Loucy (cell line): Measurements from ENCODE around the gene APC2.
"Not testable (repeated sequence)": the region's sequence is repeated elsewhere in the genome, so short reads cannot be mapped to it uniquely, and the experiment has no call there.

ENCODE experiments used
- H2AFZ ChIP-seq: fragments of 200-600 bp; sonication (generic); 2 replicates; pipeline ENCODE4 v1.6.0; 2016; ENCODE audit warnings: antibody characterized with exemption, mild to moderate bottlenecking, low read length, moderate library complexity
- H3F3A ChIP-seq: fragments of 200-600 bp; 2 replicates; pipeline ENCODE4 v1.6.0; 2016; ENCODE audit warnings: antibody characterized with exemption, low read depth, mild to moderate bottlenecking
- H3K27me3 ChIP-seq: fragments of 200-600 bp; sonication (generic); 2 replicates; pipeline ENCODE4 v1.6.1; 2014; ENCODE audit warnings: low read length, mild to moderate bottlenecking; ENCODE audit not compliant: insufficient read depth, poor library complexity, severe bottlenecking
- H3K36me3 ChIP-seq: fragments of 200-600 bp; sonication (generic); 2 replicates; pipeline ENCODE4 v1.6.1; 2016; ENCODE audit warnings: low read length; ENCODE audit not compliant: insufficient read depth
- H3K4me1 ChIP-seq: fragments of 200-600 bp; sonication (generic); 2 replicates; pipeline ENCODE4 v1.5.1; 2014; ENCODE audit warnings: low read length, mild to moderate bottlenecking; ENCODE audit not compliant: insufficient read depth, poor library complexity, severe bottlenecking
- H3K4me2 ChIP-seq: fragments of 200-600 bp; sonication (generic); 2 replicates; pipeline ENCODE4 v1.6.0; 2014; ENCODE audit warnings: antibody characterized with exemption, low read length, low read depth, mild to moderate bottlenecking; ENCODE audit not compliant: poor library complexity, severe bottlenecking
- H3K4me3 ChIP-seq: fragments of 200-600 bp; sonication (generic); 2 replicates; pipeline ENCODE4 v1.5.1; 2014; ENCODE audit warnings: low read length, mild to moderate bottlenecking, mixed read lengths; ENCODE audit not compliant: poor library complexity, severe bottlenecking
- H3K79me2 ChIP-seq: fragments of 200-600 bp; sonication (generic); 2 replicates; pipeline ENCODE4 v1.6.1; 2014; ENCODE audit warnings: low read length; ENCODE audit not compliant: insufficient read depth
- H3K9ac ChIP-seq: fragments of 200-600 bp; sonication (generic); 2 replicates; pipeline ENCODE4 v1.6.0; 2014; ENCODE audit warnings: mild to moderate bottlenecking, low read depth, low read length, moderate library complexity; ENCODE audit not compliant: poor library complexity, severe bottlenecking
- H3K9me2 ChIP-seq: fragments of 200-600 bp; sonication (generic); replicated peaks from 2 replicates; pipeline ENCODE4 v1.6.1; 2016; ENCODE audit warnings: low read depth, low read length, mixed read lengths
- H3K9me3 ChIP-seq: fragments of 200-600 bp; sonication (generic); 2 replicates; pipeline ENCODE4 v1.6.1; 2014; ENCODE audit warnings: mild to moderate bottlenecking, antibody characterized with exemption, low read length, low read depth; ENCODE audit not compliant: insufficient read depth
- H4K20me1 ChIP-seq: fragments of 200-600 bp; sonication (generic); 2 replicates; pipeline ENCODE4 v1.6.0; 2014; ENCODE audit warnings: antibody characterized with exemption, low read length, mild to moderate bottlenecking; ENCODE audit not compliant: insufficient read depth, poor library complexity, severe bottlenecking
- CTCF ChIP-seq: fragments of 200-600 bp; sonication (generic); conservative IDR thresholded peaks from 2 replicates; pipeline ENCODE4 v1.5.1; 2014; ENCODE audit warnings: mild to moderate bottlenecking, antibody characterized with exemption, low read length
- EZH2phosphoT487 ChIP-seq: fragments of 200-600 bp; IDR thresholded peaks from 2 replicates; pipeline ENCODE4 v1.6.1; 2018; ENCODE audit warnings: antibody characterized with exemption, mild to moderate bottlenecking, moderate library complexity, borderline replicate concordance

The APC2 gene

GRCh38 chr19:1438933-1439354, 11.0 kb upstream of the APC2 start:
- no peaks in the 10 kb centered on the region for H3K9me3 ChIP-seq
- H4K20me1 ChIP-seq = peaks cover 44% of the 10 kb centered on the region
- H3K79me2 ChIP-seq = peaks cover 46% of the 10 kb centered on the region
- H3F3A ChIP-seq = peaks cover 2% of the 10 kb centered on the region; the same call in 1 of the 2 replicates
- H3K4me2 ChIP-seq = peak overlapping the region; percentile 99
- peaks cover 36% of the 10 kb centered on the region for H3K36me3 ChIP-seq
- no peak for TF ChIP-seq EZH2phosphoT487
- no peak for TF ChIP-seq CTCF
- peaks cover 21% of the 10 kb centered on the region for H3K4me1 ChIP-seq
- no peaks in the 10 kb centered on the region for H3K9me2 ChIP-seq
- H3K4me3 ChIP-seq = peak overlapping the region; percentile 100
- H3K9ac ChIP-seq = peak overlapping the region; percentile 97
- peaks cover 9% of the 10 kb centered on the region for H3K27me3 ChIP-seq
- no peak overlapping the region for H2AFZ ChIP-seq

GRCh38 chr19:1439525-1440417, 10.2 kb upstream of the APC2 start:
- not testable (repeated sequence) for H3F3A ChIP-seq, H2AFZ ChIP-seq, H3K27me3 ChIP-seq, H3K9me2 ChIP-seq, H3K9me3 ChIP-seq
- H3K4me2 ChIP-seq = peak overlapping the region; percentile 99
- H3K4me3 ChIP-seq = peak overlapping the region; percentile 100
- H4K20me1 ChIP-seq = peaks cover 48% of the 10 kb centered on the region
- H3K9ac ChIP-seq = peak overlapping the region; percentile 97
- peaks cover 27% of the 10 kb centered on the region for H3K4me1 ChIP-seq
- peaks cover 46% of the 10 kb centered on the region for H3K79me2 ChIP-seq
- peaks cover 32% of the 10 kb centered on the region for H3K36me3 ChIP-seq

- Histone ChIP-seq H3F3A (peaks cover 2% of the 10 kb centered on the region; the same call in 1 of the 2 replicates), H3K4me3 (peak overlapping the region; percentile 100)
Measured at GRCh38 chr19:1440418-1440801, 9.5 kb upstream of the APC2 start.

More at GRCh38 chr19:1440418-1440801, 9.5 kb upstream of the APC2 start:
- Histone ChIP-seq H3K79me2 (peaks cover 46% of the 10 kb centered on the region), H4K20me1 (peaks cover 48% of the 10 kb centered on the region), H2AFZ (no peak overlapping the region), H3K9me2 (no peaks in the 10 kb centered on the region), H3K9ac (peak overlapping the region; percentile 97), H3K9me3 (no peaks in the 10 kb centered on the region), H3K36me3 (peaks cover 29% of the 10 kb centered on the region), H3K4me2 (peak overlapping the region; percentile 99), H3K27me3 (peaks cover 9% of the 10 kb centered on the region), H3K4me1 (peaks cover 30% of the 10 kb centered on the region)
- TF ChIP-seq CTCF (no peak), EZH2phosphoT487 (no peak)
